DOHH2 (cell line): ENCODE data around the gene SELENOP.
A peak's percentile ranks its signal among the peaks of the same experiment; 100 is the strongest.

Source experiments
- EZH2phosphoT487 ChIP-seq: fragments of 200-600 bp; sonication (generic); IDR thresholded peaks from 2 replicates; pipeline ENCODE4 v1.6.1; 2017; ENCODE audit warnings: borderline replicate concordance, mild to moderate bottlenecking, antibody characterized with exemption, low read length, moderate library complexity, mixed read lengths
- TF ChIP-seq, protein P1 (sequence below): fragments of 200-600 bp; sonication (generic); IDR thresholded peaks from one replicate; pipeline ENCODE4 v1.5.1; 2014; ENCODE audit warnings: antibody characterized with exemption, mild to moderate bottlenecking, low read depth, low read length; ENCODE audit not compliant: poor library complexity, severe bottlenecking

DNA sequence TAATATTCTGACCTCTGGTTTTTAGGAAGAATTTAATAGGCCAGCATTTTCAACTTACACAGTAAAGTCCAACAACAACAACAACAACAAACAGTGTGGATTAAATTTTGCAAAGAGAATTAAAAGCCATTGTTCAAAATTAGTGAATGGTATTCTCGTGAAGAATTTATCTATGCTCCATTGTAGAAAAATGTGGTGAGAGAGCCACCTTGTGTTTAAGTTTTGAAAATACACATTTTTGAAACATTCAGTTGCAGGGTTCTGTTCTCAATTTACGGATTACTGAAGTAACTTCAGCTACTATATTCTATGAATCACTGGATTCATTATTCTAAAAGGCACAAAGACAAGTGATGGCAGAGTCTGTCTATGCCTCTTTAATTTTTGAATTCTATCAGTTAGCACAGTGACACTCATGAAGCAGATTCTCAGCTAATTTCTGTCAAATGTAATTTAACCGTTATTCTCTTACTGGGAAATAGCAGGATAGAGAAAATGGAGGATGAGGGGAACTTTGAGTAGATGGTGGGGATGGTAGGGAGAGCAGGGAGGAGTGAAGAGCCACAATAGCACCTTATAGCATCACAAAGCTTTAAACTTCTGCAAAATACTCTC, 44.1 kb downstream of the SELENOP start:
- TF ChIP-seq, protein P1, sequence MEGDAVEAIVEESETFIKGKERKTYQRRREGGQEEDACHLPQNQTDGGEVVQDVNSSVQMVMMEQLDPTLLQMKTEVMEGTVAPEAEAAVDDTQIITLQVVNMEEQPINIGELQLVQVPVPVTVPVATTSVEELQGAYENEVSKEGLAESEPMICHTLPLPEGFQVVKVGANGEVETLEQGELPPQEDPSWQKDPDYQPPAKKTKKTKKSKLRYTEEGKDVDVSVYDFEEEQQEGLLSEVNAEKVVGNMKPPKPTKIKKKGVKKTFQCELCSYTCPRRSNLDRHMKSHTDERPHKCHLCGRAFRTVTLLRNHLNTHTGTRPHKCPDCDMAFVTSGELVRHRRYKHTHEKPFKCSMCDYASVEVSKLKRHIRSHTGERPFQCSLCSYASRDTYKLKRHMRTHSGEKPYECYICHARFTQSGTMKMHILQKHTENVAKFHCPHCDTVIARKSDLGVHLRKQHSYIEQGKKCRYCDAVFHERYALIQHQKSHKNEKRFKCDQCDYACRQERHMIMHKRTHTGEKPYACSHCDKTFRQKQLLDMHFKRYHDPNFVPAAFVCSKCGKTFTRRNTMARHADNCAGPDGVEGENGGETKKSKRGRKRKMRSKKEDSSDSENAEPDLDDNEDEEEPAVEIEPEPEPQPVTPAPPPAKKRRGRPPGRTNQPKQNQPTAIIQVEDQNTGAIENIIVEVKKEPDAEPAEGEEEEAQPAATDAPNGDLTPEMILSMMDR = peak; percentile 66
- TF ChIP-seq EZH2phosphoT487 = no peak
